HG02973 (cell line): ENCODE measurements around the gene EHD1.
"Not testable (repeated sequence)": the region's sequence is repeated elsewhere in the genome, so short reads cannot be mapped to it uniquely, and the experiment has no call there.

Experiments
- ATAC-seq: cut with Tn5 transposase; IDR thresholded peaks from one replicate; pipeline ENCODE4 v1.9.1; 2021; ENCODE audit warnings: moderate library complexity; ENCODE audit not compliant: unreplicated experiment

EHD1 gene

DNA sequence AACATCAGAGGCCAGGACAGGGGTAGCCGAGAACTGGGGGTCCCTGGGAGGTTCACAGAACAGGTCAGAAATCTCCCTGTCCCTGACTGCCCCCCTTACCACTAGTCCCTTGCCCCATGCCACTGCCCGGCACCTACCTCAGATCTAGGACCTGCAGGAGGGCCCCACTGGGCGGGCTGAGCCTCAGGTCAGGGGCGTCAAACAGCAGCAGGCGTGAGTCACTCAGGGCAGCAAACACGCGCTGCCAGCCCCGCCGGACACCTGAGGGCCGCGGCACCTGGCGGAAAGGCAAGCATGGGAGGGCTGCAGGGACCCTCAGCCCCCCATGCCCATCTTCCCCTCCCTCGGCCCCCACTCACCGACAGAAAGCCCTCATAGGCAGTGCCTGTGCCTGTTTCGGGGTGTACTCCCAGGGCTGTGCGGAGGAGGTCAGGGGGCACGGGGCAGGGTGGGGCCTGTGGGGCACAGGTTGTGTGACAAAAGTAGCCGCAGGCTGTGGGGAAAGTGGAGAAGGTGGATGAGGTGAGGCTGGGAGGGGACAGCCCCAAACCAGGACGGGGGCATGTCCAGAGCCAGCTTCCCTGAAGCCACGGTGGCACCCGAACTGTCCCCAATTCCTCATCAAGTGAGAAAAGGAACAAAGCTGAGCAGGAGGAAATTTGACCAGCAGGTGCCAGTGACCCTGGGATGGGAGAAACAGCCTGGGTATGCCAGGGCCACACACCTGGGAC lies 45.8 kb downstream of the EHD1 start:
- no peak for ATAC-seq

DNA sequence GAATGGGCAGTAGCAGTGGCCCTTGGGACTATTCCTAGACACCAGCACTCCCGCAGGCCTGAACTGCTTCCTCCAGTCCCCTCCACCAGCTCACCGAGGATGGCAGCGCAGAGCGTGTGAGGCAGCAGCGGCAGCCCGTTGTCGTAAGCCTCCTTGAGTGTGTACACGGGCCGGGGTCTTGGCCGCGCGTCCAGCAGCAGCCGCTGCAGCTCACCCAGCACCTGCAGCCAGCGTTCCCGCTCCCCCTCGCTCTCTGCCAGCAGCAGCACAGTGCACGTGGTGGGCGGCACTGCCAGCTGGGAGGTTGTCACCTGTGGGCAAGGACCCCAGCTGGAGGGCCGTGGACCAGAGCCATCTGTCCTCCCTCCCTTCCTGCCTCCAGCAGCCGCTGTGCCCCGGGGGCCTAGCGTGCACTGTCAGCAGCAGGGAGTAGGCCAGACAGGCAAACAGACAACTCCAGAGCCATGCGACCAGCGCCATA lies 47.0 kb downstream of the EHD1 start:
- ATAC-seq = no peak

DNA sequence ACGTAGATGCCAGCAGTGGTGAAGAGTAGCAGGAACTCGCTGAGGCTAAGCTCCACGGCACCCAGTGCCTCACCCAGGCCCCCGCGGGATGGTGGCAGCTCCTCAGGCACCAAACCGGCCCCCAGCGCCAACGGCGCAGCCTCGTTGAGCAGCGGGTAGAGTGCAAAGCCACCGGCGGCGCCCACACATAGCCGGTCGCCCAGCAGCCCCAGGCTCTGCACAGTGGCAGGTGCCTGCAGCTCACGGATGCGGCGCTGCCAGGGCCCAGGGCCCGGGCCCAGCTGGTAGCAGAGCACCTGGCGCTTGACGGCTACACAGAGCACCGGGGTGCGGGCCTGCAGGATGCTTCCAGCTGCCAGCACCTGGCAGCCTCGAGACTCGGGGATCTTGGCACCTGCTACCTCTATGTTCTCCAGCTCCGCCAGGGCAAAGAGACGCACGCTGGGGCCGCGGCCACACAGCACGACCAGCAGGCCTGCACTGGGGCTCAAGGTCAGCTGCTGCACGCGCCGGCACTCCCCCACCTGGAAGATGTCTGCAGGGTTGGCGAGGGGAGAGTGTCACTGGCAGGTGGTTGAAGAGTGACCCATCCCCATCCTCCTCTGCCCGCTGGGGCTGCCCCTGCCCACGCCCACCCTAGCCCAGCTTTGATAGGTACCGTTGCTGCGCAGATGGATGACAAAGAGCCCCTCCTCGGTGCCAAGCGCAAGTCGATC lies 48.7 kb downstream of the EHD1 start:
- no peak for ATAC-seq

DNA sequence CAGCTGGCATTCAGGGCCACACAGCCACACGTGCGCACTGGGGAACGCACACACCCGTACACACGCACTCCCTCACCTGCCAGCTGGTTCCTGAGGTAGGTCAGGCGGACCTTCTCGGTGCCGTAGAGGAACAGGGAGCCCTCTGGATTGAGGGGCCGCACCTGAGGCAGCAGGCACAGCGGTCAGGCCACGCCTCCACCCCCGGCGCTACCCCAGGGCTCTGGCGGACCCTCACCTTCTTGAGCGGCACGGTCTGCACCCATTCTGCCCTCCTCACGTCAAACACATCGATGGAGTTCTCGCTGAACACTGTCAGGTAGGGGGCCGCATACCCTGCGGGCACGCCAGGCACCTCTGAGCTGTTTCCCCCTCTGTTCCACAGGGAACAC lies 51.0 kb downstream of the EHD1 start:
- no peak for ATAC-seq

DNA sequence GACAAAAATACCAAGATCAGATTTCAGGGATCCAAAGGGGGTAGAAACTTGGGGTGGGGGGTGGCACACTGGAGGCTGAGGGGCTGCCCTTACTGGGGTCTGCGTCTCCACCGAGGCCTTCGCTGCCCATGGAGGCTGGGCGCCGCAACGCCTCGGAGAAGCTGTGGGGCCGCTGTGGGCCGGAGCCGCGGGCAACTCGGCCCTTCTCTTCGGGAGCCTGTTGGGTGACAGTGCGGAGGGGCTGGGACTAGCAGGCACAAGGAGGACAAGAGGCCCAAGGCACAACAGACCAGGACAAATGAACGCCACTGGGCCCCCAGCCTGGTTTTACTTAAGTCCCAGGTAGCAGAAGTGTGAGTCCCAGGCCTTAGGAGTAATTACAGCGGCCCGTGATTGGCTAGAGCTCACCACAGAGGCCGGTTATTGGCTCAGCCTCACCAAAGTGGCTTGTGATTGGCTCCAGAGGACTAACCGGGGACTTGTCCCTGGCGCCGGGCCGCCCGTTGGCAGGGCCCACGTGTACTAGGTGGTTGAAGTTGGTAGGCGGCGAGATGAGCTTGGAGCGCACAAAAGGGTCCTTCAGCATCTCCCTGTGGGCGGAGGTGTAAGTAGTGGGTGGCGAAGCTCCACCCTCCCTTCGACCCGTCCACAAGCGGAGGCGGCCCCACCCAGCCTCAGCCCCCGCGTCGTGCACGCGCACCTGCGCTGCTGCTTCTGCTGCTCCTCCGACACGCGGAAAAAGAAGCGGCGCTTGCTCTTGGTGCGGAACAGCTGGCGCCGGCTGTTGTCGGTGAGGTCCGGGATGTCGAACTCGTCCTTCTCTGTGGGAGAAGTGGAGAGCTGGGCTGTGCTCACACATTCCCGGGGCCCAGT lies 51.6 kb downstream of the EHD1 start:
- ATAC-seq = no peak

DNA sequence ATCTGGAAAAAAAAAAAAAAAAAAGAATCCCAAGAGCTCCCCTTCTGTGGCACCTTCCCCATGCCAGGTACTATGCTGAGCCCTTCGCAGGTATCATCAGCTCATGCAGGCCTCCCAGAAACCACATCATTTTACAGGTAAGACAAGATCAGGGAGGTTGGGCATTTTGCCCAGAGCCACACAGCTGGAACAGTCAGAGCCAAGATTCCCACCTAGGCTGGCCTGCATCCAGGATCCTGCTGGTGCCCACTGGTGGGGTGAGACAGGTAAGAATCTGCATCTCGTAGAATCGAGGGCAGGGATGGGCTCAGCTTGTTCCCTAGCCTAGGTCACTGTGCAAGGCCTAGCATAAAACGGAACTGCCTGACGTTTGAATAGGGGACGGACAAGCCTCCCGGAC lies 52.4 kb downstream of the EHD1 start:
- no peak for ATAC-seq

DNA sequence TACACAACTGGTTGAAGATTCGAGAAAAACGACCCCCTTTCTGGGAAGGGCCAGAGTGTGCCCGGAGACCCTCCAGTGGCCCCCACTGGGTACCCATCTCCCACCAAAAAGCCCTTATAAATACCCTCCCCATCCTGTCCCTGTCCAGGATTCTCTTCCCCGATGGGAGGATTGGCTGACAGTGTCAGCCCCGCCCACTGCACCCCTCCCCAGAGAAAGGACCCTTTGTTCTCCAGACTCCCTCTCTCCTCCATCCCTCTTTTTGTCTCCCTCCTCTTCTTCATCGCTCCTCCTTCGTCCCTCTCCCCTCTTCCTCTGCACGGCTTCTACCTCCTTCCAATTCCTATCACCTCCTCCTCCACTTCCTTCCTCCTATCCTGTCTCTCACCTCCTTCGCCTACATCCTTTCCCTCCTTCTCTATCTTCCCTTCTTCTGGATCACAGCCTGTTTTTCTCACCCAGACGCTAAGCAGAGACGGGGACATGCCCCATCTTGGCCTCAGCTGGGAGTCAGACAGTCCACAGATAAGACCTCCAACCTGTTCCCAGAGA lies 54.8 kb downstream of the EHD1 start:
- no peak for ATAC-seq

DNA sequence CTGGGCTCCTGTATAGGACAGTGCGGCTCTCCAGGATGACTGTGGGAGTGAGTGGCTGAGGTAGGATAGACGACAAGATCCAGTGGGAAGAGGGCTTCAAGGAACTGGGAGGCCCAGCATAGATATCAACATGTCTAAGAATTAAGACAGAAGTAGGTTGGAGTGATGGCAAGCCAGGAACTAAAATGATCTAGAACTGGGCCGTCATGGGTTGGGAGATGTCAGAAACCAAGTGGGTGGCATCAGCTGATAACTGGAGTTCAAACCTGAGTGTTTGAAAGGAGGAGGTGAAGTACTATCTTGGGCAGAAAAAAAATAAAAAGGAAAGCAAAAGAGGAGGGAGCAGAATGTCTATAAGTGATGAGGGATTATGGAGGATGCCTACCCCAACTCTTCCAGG lies 60.9 kb downstream of the EHD1 start:
- no peak for ATAC-seq

DNA sequence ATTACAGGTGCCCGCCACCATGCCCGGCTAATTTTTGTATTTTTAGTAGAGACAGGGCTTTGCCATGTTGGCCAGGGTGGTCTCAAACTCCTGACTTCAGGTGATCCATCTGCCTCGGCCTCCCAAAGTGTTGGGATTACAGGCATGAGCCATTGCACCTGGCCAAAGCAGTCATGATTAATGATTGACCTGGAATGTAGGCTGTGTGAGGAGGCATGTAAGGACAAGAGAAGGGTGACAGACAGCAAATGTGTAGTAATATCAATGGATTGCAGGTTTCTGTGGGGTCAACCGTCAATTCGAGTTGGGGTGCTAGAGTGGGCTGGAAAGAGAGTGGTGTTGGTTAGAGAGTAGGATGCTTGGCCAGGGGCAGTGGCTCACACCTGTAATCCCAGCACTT lies 63.0 kb downstream of the EHD1 start:
- not testable (repeated sequence) for ATAC-seq

DNA sequence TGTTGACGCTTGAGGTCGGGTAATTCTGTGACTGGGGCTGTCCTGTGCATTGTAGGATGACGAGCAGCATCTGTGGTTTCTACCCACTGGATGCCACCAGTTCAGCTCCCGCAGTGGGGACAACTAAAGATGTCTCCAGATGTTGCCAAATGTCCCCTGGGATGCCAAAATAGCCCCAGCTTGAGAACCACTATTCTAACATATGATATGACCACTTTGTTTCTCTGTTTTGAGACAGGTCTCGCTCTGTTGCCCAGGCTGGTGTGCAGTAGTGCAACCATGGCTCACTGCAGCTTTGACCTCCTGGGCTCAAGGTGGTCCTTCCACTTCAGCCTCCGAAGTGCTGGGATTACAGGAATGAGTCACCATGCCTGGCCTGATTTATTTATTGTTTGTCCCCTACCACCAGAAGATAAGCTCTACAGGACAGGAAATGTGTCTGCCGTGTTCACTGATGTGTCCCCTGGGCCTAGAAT lies 63.7 kb downstream of the EHD1 start:
- ATAC-seq = peak; percentile 43

DNA sequence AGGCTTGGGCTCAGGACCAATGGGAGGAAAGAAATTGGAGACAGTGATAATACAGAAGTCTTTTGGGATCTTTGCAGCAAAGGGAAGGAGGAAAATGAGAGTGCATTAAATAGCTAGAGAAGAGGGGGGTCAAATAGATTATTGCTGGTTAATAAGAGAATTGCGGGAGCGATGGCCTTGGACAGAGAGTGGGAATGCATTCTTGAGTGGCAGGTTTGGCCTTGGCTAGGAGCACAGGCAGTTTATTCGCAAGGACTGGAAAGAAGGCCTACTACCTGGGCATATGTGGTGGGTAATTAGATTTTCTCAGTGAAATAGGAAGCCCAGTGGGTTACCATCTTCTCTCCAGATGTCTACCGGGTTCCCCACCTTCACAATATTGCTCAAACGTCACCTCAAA lies 64.6 kb downstream of the EHD1 start:
- ATAC-seq = no peak

DNA sequence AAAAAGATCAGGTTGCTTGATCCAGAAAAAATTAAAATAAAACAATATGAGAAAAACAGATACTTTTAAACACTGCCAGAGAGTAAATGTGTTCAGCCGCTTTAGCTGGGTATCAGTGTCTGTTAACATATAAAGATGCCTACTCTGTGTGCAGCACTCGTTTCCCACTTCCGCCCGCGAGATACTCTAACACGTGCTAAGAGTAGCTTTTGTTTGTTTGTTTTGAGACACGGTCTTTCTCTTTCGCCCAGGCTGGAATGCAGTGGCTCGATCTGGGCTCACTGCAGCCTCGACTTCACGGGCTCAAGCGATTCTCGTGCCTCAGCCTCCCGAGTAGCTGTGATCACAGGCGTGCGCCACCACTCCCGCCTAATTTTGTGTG lies 67.5 kb downstream of the EHD1 start:
- ATAC-seq = no peak

DNA sequence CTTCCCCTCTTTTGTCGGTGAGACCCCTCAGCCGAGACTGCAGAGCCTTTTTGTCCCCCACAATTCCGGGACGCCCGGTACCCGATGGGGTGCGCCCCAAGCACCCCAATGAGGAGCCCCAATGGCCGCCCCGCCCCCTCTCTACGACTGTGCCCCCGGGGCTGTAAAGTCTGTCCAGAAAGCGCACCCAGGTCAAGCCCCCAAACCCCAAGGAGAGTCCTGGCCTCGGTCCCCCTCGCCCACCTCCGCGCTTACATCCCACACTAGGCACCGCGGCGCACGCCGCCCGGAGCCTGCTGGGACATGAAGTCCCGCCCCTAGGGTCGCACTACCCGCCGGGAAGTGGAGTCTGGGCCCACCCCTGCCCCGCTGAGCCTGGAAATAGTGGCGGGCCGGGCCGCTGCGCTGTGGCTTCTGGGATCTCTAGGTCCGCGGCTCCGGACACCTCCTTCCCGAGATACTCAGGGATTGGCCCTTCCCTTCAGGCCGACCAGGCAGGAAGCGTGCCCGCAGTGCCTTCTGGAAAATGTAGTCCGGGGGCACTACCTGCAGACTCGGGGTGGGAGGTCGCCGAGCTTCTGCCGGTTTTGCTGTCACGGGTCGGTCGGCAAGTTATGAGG lies 68.0 kb downstream of the EHD1 start, which contains the start of gene MEN1:
Gene MEN1 (minus strand): TSS at position 281 of the 620 bp plus-strand sequence. CDS start 442 bp downstream, outside the sequence.
- peak; percentile 53 for ATAC-seq

DNA sequence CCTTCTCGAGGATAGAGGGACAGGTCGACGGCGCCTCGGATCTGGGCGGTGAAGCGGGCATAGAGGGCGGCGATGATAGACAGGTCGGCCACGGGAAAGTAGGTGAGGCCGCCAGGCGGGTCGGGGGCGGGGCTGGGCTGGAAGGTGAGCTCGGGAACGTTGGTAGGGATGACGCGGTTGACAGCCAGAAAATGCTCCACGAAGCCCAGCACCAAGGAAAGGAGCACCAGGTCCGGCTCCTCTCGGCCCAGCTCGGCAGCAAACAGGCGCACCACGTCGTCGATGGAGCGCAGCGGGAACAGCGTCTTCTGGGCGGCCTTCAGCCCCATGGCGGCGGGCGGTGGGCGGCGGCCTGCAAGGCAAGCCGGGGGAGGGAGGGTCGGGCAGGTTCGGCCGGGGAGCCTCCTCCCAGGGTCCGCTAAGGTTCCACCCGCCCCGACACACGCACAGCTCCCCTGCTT lies 68.6 kb downstream of the EHD1 start:
- no peak for ATAC-seq

DNA sequence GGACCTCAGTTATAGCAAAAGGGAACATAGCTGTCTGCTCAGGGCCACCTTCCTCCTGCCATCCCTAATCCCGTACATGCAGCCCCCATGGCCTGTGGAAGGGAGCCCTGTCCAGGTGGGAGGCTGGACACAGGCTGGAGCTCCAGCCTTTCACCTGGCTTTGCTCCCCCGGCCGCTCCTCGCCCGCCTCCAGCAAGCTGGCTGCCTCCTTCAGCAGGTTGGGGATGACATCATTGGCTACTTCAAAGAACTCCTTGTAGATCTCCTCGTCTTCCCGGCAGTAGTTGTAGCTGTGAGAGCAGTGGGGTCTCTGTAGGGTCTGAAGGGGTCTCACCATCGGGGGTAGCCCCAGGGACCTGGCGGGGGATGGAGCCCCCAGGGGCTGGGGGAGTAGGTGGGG lies 72.9 kb downstream of the EHD1 start:
- ATAC-seq = no peak

DNA sequence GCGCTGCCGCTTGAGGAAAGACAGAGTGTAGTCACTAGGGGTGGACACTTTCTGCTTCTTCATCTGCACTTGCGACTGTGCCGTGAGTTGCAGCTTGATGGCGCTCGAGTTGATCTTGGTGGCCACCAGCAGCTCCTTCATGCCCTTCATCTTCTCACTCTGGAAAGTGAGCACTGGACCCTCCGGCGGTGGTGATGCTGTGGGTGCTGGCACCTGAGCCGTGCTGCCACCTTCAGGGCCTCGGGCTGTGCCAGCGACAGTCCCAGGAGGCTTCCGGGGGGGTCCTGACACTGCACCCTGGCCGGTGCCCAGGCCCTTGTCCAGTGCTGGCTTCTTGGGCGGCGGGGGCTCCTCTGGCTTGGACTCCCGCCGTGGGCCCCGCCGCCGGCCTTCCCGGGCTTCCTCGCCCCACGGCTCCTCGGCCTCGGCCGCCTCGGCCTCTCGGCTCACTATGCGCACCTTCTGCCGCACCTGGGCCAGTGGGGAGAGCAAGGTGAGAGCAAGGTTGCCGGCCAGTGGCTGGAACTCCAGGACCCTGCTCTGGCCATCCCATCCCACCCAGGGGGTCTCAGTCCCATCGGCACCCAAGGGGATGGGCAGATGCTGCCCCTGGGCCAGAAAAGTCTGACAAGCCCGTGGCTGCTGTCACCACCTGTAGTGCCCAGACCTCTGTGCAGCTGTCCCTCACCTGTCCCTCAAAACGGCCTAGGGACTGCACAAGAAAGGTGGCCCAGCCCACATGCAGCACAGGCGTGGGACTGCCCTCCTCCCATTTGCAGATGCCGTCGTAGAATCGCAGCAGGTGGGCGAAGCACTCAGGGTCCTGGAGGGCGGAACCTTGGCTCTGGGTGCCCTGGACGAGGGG lies 73.8 kb downstream of the EHD1 start:
- ATAC-seq = no peak

DNA sequence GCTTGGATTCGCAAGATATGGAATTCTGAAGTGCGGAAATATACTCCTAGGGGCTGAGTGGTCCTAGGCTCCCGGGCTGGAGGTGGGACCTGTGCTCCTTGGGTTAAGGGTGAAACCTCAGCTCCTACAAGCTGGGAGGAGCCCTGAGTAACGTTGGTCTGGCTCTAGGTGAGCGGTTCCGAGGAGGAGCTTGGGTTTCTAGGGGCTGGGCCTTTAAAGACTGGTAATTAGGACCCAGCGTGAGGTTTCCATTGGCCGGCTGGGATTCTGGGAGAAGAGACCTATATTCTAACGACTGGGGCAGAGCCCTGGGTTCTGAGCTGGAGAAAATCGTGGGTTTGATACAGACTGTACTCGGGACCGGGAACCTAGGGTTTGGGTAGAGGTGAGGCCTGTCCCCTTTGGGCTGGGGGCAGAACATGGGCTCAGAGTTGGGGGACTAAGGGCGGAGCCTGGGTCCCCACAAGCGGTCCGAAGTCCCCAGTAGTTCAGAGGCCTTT lies 74.5 kb downstream of the EHD1 start:
- no peak for ATAC-seq

DNA sequence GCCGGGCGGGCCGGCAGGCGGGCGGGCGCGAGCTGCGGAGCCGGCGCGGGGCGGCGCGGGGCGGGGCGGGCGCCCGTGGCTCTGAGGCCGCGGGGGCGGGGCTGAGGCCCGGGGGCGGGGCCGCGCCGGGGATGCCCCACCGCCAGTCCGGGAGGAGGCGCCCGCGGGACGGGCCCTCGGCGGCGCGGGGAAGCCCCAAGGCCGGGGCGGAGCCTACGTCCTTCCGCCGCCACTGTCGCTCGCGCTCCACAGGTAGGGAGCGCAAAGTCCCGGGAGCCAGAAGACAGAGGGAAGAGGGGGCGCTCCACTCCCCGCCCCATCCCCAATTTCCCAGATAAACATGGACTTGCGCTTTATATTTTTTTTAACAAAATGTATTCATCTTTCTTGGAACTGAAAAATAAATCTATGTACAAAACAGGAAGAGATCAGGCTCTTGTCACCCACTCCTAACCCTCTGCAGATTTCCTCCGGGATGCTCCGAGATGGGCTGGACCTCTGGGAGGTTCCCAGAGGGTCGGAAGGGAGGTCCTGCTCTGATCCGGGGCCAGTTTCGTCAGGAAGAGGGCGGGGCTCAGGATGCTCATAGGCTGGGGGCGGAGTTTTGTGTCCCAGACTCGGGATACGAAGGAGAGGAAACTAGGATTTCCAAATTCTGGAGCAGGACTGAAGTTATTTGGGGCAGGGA lies 75.1 kb downstream of the EHD1 start, which contains the start of gene MAP4K2:
Gene MAP4K2 (minus strand): TSS at position 57 of the 688 bp plus-strand sequence. CDS start 65 bp downstream, outside the sequence.
- ATAC-seq = peak; percentile 57
